Activated CD4-positive, alpha-beta T cell treated with anti-CD3 and anti-CD28 coated beads for 48 hours (primary cell): ENCODE results near the gene SLFN12L.
"Not testable (repeated sequence)": the region's sequence is repeated elsewhere in the genome, so short reads cannot be mapped to it uniquely, and the experiment has no call there.

Experiments
- DNase-seq: peaks from one replicate; pipeline ENCODE4 v3.0.0-alpha.2; 2020

Gene SLFN12L

DNA sequence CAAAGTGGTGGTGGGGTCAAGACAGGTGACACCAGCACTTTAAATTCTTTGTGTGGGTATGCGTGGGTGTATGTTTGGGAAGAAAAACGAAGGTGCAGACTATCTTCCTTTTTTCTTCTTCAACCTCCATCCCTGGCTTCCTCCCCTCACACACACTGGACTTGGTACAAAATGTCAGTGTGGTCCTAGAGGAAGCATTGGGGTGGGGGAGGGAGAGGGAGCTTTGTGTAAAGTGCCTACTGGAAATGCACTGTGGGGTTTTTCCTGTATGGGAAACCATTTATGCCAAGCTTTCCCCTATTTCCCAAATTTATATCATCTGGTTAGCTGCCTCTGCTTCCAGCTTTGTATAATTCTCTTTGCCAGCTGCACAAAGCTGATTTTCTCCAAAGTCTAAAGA lies 44.4 kb downstream of the SLFN12L start:
- DNase-seq: no peak

DNA sequence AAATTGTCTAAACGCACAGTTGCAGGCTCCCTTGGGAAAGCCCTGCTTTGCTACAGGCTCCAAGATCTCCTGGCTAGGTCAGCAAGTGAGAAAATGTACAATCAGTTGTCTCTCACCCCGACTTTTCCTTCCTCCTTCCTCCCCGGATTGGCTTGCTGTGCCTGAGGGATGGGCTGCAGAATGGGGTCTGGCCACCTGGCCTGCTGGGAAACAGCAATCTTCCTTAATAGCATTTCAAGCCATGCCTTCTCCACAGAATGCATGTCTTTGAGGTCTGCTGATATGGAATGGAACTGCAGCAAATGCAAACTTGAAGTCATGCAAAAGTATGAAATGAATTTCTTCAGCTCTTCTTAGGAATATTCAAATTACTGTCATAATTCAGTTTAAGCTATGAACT lies 46.1 kb downstream of the SLFN12L start:
- DNase-seq: no peak

DNA sequence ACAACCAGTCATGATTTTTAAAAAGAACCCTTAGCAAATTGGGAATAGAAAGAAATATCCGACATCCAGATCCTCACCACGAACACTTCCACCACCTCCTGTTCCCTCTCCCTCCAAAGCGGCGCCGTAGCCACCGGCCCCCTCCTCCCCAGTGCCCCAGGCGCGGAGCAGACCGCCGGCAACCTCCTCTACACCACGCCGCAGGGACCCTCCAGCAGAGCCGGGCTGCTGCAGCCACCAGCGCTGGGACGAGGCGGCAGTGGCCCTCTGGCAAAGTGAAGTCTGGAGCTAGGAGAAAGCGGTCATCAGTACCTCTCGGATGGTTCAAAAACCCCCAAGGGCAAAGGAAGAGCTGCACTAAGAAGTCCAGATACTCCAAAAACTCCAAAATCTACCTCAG lies 47.5 kb downstream of the SLFN12L start:
- DNase-seq: no peak

DNA sequence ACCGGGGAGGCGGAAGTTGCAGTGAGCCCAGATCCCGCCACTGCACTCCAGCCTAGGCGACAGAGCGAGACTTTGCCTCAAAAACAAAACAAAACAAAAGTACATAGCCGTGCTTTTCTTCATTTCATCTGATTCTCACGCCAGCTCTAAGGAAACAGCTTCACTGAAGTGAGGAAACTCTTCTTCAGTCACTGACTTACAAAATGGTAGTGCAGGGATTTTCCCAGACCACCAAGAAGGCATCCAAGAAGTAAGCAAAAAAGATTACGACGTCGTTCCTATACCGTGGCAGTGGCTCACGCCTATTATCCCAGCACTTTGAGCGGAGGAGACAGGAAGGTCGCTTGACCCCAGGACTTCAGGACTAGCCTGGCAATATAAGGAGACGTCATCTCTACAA lies 48.5 kb downstream of the SLFN12L start:
- no peak for DNase-seq

DNA sequence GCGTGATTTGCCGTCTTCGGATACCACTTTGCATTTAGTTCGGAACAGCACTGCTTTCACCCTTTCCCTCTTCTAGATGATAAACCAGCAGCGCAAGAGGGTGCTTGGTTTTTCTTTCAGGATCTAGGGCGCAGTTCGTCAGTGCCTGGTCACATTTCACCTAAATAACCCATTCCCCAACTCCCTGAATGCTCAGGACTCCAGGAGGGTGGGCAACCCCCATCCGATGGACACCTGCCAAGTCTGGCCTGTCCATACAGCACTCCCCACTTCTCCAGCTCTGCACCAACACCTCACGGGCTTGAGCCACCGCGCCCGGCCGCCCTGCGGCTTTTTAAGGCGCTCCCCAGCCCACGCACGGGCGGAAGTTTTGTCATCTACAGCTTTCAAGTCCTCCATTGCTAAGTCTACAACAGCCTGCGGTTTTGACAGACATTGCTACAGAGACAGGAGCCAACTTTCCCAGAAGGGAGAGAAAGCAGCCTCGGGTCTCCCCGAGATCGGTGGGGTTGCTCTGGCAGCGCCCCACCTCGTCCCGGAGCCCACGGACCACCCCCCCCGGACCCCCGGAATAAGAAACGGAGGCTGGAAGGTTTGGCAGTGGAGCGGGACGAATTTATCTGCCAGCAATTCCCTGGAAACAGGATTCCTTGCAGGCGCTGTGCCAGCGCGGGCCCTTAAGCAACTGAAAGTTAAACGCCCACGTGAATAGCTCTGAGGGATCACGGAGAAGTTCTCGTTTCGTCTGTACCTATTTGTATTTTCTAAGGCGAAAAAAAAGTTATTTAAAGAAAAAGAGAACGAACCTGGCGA lies 50.4 kb downstream of the SLFN12L start:
- DNase-seq: peak; percentile 94

DNA sequence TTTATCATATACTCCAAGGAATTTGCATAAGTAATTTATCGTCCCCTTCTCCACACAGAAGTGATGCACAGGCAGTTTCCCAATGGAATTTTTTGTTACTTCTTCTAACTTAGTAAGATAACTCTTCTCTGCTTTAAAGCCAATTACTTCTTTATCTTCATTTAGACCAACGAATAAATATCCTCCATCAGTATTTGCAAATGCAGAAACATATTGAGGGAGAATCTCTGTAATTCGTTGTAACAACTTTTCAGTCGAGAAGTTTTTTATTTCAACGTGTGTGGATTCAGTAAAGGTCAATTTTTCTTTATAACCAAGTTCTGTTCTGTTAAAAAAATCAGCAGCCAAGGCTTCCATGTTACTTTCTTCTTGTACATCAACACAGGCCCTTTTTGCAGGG lies 58.2 kb downstream of the SLFN12L start:
- no peak for DNase-seq

DNA sequence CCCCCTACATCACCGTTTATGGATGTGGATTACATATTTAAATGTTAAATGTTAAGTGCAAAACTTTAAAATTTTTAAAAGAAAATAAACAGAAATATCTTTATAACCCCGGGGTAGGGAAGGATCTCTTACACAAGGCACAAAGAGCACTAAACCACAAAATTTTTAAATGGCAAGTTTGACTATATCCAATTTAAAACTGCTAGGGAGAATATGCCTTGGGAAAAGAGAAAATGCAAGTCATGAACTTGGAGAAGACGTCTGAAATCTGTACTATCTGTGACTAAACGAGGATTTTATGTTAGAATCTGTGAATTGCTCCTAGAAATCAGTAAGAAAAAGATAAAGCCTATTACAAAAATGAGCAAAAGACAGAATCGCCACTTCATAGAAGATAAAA lies 60.2 kb downstream of the SLFN12L start:
- no peak for DNase-seq

DNA sequence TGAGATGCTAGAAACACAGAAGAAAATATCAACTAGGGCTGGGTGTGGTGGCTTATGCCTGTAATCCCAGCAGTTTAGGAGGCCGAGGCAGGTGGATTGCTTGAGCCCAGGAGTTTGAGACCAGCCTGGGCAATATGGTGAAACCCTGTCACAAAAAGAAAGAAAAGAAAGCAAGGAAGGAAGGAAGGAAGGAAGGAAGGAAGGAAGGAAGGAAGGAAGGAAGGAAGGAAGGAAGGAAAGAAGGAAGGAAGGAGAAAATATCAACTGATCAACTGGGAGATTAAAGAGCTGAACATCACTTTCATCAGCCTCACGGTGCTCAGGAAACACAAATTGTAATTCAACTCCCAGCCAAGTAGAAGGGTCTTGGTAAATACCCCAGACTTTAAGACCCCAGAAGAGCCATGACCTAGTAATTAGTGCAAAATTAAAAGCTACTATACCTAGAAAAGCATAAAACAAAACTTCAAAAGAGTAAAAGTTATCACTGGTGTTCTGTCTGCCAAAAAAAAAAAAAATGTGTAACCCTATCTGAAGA lies 61.1 kb downstream of the SLFN12L start:
- no peak for DNase-seq

DNA sequence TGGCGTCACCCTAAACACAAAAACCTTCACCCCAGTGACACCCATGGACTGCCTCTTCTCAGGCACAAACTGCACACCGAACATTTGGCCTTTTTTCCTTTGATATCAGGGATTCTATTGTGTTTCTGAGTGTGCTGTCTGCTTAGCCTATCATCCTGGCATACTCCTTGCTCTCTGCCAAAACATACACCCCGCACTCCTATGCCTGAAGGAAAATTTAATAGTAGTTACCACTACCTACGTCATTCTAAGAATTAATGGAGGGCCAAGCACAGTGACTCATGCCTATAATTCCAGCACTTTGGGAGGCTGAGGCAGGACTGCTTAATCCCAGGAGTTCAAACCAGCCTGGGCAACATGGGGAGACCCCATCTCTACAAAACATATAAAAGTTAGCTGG lies 69.0 kb downstream of the SLFN12L start:
- no peak for DNase-seq

- no peak for DNase-seq
Observed at GRCh38 chr17:35467824-35468223, 69.7 kb downstream of the SLFN12L start.

DNA sequence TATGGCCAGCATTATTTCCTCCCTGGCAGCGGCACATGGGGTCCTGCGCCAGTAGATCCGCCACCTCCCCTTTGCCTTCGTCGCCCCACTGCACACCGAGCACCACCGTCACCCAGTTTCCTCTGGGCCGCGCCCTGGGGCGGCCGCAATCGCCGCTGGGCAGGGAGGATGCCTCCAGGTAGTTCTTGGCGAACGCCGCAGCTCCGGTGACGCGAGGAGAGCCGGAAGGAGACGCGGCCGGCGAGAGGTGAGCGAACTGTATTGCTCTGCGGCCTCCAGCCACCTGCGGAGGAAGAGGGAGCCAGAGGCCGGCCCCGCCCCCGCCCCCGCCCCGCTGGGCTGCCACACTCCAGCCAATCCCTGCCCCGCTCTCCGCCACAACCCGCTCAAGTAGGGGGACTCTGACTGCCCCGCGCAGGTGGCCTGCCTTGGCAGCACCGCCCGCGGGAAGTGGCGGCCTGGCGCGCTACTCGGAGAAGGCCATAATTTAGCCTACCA lies 77.1 kb downstream of the SLFN12L start:
- peak; percentile 51 for DNase-seq

DNA sequence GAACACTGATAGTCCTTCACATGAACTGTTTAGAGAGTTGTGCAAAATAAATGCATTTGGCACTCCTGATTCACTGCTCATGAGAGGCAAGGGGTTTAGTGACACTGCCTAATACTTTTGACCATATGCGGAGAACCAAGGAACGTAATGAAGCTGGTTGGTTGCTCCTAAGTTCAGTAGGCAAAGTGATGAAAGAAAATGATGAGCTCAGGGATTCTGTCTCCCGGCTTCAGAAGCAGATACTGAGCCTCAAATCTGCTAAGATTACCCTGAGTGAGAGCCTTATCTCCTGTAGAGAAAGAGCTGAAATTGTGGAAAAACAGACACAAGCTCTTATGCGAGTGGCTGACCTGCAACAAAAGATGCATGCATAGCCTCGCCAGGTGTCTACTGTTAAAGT lies 83.4 kb downstream of the SLFN12L start:
- not testable (repeated sequence) for DNase-seq

GRCh38 chr17:35453171-35453570 lies 84.3 kb downstream of the SLFN12L start:
- no peak for DNase-seq

DNA sequence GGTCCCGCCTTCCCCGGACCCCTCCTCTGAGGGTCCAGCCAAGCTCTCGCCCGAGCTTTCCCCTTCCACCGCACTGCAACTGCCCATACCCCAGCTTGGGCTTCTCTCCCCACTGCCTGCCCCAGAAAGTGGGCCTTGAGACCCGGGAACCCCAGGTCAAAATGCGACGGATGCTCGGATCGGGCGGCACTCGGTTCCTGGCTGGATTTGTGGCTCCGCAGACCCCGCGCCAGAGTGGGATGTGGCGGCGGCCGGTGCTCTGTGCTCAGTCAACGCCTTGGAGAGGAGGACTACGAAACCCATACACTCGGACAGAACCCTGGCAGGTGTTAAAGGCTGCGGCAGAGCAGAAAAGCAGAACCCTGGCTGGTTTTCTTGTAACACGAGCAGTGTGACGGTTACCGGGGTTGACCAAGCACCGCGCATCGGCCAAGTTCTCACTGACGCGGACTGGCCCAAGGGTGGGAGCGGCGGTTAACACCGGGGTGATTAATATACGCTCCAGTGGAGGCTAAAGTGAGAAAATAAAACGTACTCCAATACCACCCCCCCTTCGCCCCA lies 88.0 kb downstream of the SLFN12L start:
- DNase-seq: no peak

GRCh38 chr17:35448899-35449227 lies 88.6 kb downstream of the SLFN12L start:
- DNase-seq: no peak

GRCh38 chr17:35448214-35448898 lies 89.1 kb downstream of the SLFN12L start, which contains the start of gene SLFN13:
SLFN13 (minus strand) TSS chr17:35448766; CDS start chr17:35445680, 3,086 bp downstream.
- peak; percentile 97 for DNase-seq

DNA sequence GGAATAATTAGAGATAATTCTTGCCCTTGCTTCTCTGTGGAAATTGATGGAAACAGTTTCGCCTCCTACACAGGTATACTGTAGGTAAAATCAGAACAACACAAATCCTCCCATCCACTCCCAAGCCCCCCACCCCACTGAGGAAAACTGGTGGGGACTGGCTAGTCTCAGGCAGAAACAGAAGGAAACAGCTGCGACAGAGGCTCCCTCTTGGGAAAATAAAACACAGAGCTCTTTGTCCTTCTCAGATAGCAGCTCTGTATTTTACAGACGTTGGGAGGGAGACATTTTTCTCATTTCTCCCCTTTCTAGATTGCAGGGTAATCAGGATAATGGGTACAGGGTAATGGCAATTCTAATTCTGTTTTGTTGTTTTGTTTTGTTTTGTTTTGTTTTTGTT lies 90.0 kb downstream of the SLFN12L start:
- DNase-seq: no peak

DNA sequence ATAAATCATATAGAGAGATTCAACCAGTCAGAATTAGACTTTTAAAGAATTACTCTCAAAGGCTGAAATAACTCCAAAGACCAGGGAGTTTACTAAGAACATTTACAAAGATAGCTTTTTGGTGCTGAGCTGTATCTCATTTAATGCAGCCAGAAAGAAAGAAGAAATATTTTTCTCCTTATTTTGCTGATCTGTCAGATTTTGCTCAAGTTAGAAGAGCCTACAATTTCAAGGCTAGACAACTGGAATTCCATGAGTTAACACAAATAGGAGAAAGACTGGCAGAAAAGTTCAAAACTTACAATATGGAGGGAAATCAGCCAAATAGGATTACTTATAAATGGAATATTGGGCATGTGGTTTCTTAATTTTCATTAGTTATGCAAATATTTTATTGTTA lies 99.0 kb downstream of the SLFN12L start:
- no peak for DNase-seq

DNA sequence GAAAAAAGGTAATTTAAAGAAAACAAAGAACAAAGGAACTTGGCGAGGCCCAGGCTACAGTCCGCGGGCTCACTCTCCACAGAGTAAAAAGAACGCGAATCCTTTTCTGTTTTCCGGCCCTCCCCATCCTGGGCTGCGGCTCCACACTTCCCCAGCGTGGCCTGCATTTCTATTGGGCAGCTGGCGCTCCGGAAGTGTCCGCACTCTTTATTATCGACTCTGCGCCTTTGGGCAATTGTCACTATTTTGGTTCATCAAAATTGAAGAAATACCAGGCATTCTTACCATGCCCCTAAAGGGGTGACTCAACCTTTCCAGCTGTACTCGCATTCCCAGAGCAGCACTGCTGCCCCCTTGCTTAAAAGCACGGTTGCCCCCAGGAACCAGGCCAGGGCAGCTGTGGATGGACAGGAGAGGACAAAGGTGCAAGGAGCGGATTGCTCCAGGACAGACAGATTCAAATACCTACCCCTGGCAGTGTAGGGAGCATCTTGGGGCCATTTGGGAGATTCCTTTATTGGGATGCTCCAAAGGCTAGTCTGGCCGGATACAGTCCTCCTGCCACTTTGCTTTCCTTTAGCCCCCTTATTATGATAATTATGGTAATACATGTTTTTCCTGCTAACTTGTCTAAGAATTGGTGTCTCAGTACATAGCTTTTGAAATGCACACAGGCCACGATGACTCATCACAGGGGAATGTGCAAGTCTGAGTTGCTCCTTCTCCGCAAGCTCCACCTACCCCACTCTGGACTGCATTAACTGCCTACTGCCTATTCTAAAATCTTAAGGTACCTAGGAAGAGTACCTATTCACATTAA lies 104.2 kb downstream of the SLFN12L start:
- peak; percentile 81 for DNase-seq

DNA sequence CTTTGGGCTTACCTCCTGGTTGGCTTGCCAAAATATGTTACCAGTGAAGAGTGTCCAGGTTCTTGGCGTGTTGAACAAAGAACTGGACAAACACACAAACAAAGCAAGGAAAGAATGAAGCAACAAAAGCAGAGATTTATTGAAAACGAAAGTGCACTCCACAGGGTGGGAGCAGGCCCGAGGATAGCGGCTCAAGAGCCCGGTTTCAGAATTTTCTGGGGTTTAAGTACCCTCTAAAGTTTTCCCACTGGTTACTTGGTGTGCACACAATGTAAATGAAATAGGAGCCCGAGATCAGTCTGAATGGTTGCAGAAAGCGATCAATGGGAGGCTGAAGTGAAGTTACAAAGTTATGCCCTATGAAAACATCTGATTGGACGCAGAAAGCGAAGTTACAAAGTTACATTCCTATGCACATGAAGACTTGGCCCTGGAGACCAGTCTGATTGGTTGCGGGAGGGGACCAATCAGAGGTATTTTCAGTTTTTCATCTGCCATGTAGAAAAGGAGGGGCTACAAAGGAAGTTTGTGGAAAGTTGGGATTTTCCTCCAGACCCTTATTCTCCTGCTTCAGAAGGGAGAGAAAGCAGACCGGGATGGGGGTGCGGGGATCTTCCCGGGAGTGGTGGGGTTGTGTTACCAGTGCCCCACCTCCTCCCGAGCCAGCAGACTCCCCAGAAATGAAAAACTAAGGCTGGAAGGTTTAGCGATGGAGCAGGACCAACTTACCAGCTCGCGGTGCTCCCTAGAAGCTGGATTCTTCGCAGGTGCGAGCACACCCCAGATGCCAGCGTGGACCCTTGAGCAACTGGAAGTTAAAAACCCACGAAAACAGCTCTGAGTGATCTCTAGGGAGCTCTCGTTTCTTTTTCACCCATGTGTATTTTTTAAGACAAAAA lies 105.1 kb downstream of the SLFN12L start, which contains the start of gene SLFN12:
SLFN12 (minus strand) TSS at position 325 of the 899 bp plus-strand sequence. CDS start 9,472 bp downstream, outside the sequence.
- DNase-seq: peak; percentile 56

DNA sequence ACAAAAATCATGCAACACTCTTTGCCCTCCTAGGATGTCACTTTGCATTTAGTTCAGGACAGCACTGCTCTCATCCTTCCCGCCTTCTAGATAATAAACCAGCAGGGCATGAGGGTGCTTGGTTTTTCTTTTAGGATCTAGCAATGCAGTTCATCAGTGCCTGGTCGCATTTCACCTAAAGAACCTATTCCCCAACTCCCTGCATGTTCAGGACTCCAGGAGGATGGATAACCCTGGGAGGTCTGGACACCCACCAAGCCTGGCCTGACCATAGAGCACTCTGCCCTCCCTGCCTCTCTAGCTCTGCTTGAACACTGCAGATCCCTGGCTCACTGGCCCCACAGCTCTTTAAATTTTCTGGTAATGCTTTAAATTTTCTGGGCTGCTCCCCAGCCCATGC lies 107.8 kb downstream of the SLFN12L start:
- no peak for DNase-seq

- no peak for DNase-seq
Observed at GRCh38 chr17:35428229-35428628, 109.2 kb downstream of the SLFN12L start.
